BJ (cell line): ENCODE data around the gene CDC5L. TPM values are rescaled to one million over a fixed set of nuclear protein-coding genes. Genes with fewer than 3 reads are reported as not detected.

Source experiments
- CTCF ChIA-PET: fragments of 350-600 bp; formaldehyde crosslinking; extraction: SDS; loops from one replicate; lab custom pipeline; 2021; ENCODE audit warnings: antibody characterized with exemption, inconsistent platforms; lab: Yijun Ruan, JAX
- POLR2A ChIA-PET: fragments of 300-600 bp; sonication (Branson Sonifier 250); formaldehyde crosslinking; extraction: SDS; loops from one replicate; lab custom pipeline; 2021; ENCODE audit warnings: antibody characterized with exemption; lab: Charles Lee
- DNase-seq: peaks from one replicate; pipeline ENCODE4 v3.0.0-alpha.2; 2011; ENCODE audit warnings: low read depth
- H3K27me3 ChIP-seq: 2 replicates; pipeline ENCODE4 v1.6.0; 2011; ENCODE audit warnings: low read length; ENCODE audit not compliant: control insufficient read depth, insufficient read depth
- H3K36me3 ChIP-seq: 2 replicates; pipeline ENCODE4 v1.5.1; 2011; ENCODE audit warnings: low read length; ENCODE audit not compliant: control insufficient read depth, insufficient read depth
- H3K4me3 ChIP-seq: 2 replicates; pipeline ENCODE4 v1.5.1; 2011; ENCODE audit warnings: low read depth, mild to moderate bottlenecking, control low read depth, low read length
- CTCF ChIP-seq: IDR thresholded peaks from 2 replicates; pipeline ENCODE4 v1.5.1; 2011; ENCODE audit warnings: low read depth, mild to moderate bottlenecking, control low read depth, inconsistent platforms, low read length, moderate library complexity; ENCODE audit not compliant: insufficient read depth
- polyA plus RNA-seq: library from polyadenylated mRNA; depleted of rRNA; stranded (reverse); fragments of >200 nt; gene quantifications from 2 replicates; pipeline ENCODE4 v1.2.3, GENCODE V29; 2011

Gene CDC5L
- polyA plus RNA-seq, 1 experiment, result 7.6 TPM

- no peak for DNase-seq
- TF ChIP-seq CTCF, result no peak
- POLR2A ChIA-PET, result no interaction called here
- Histone ChIP-seq H3K36me3 (no peaks in the 10 kb centered on the region), H3K4me3 (no peak overlapping the region), H3K27me3 (no peaks in the 10 kb centered on the region)
- CTCF ChIA-PET, result interaction anchor here (1.4 to 3.6 kb wide), 2 partner anchors 9 to 18 kb away, joined by 4 to 17 read pairs; no protein-coding TSS in a partner anchor
Measured at GRCh38 chr6:44493593-44493992, 106.1 kb downstream of the CDC5L start.

DNA sequence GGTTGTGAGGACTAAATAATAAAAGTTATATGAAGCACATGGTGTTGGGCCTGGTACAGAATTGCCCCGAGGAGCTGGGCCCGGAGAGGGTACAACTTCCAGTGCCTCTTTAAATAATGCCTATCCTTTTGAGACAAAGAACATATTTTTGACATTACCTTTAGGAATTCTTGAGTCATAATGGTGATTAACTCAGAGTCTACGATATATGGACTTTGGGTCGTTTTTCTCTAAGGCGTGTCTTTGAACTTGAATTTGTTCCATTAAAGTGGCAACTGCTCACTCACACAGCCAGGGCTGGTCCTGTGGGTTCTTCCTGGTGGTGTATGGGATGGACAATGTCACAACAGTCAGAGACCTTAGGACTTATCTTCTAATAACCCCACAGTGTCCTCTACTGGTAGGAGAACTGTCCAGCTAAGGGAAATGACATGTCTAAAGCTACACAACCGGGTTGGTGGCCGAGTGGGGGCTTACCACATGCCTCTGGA lies 106.5 kb downstream of the CDC5L start:
- Histone ChIP-seq H3K36me3 (no peaks in the 10 kb centered on the region), H3K27me3 (peaks cover 2% of the 10 kb centered on the region; the same call in 1 of the 2 replicates), H3K4me3 (no peak overlapping the region)
- POLR2A ChIA-PET, result no interaction called here
- peak; percentile 41 for TF ChIP-seq CTCF
- CTCF ChIA-PET, result interaction anchor here (0.9 to 3.6 kb wide), 3 partner anchors 9 to 22 kb away, joined by 3 to 17 read pairs (median 4); no protein-coding TSS in a partner anchor
- DNase-seq, result peak; percentile 57

GRCh38 chr6:44495036-44495901 lies 107.8 kb downstream of the CDC5L start:
- no peak for TF ChIP-seq CTCF
- ChIA-PET CTCF (interaction anchor here (1.3 to 3.6 kb wide), 3 partner anchors 8 to 19 kb away, joined by 3 to 17 read pairs (median 4); no protein-coding TSS in a partner anchor), POLR2A (no interaction called here)
- H3K4me3 ChIP-seq, result no peak overlapping the region
- H3K36me3 ChIP-seq, result no peaks in the 10 kb centered on the region
- no peak for DNase-seq
- H3K27me3 ChIP-seq, result peaks cover 2% of the 10 kb centered on the region; the same call in 1 of the 2 replicates

- DNase-seq, result no peak
- ChIA-PET POLR2A (no interaction called here), CTCF (interaction anchor here (1.2 to 3.6 kb wide), 3 partner anchors 13 to 891 kb away, joined by 3 to 17 read pairs (median 5); no protein-coding TSS in a partner anchor)
- no peaks in the 10 kb centered on the region for H3K36me3 ChIP-seq
- no peak for TF ChIP-seq CTCF
- peaks cover 4% of the 10 kb centered on the region for H3K27me3 ChIP-seq
- no peak overlapping the region for H3K4me3 ChIP-seq
Measured at GRCh38 chr6:44496665-44497369, 109.3 kb downstream of the CDC5L start.

- Histone ChIP-seq H3K36me3 (no peaks in the 10 kb centered on the region), H3K27me3 (peaks cover 4% of the 10 kb centered on the region), H3K4me3 (no peak overlapping the region)
- ChIA-PET CTCF (no interaction called here), POLR2A (no interaction called here)
- no peak for DNase-seq
- no peak for TF ChIP-seq CTCF
Measured at GRCh38 chr6:44497807-44498206, 110.3 kb downstream of the CDC5L start.
